Head of caudate nucleus (tissue), 42 donors: ENCODE results near the gene CCT5.
"Not testable (repeated sequence)": the region's sequence is repeated elsewhere in the genome, so short reads cannot be mapped to it uniquely, and the experiment has no call there.

Experiments
- DNase-seq, 42 donors: peaks; one replicate each; pipeline versions ENCODE4 v3.0.0 to v3.0.0-alpha.2; 2020 to 2021; ENCODE audit warnings: mixed read lengths in 7 of 42
- intact Hi-C: fragments of 100-400 bp; cut with DNase I; formaldehyde crosslinking; loops from one replicate; pipeline ENCODE4 v1.15.0; 2022

Gene CCT5

DNA sequence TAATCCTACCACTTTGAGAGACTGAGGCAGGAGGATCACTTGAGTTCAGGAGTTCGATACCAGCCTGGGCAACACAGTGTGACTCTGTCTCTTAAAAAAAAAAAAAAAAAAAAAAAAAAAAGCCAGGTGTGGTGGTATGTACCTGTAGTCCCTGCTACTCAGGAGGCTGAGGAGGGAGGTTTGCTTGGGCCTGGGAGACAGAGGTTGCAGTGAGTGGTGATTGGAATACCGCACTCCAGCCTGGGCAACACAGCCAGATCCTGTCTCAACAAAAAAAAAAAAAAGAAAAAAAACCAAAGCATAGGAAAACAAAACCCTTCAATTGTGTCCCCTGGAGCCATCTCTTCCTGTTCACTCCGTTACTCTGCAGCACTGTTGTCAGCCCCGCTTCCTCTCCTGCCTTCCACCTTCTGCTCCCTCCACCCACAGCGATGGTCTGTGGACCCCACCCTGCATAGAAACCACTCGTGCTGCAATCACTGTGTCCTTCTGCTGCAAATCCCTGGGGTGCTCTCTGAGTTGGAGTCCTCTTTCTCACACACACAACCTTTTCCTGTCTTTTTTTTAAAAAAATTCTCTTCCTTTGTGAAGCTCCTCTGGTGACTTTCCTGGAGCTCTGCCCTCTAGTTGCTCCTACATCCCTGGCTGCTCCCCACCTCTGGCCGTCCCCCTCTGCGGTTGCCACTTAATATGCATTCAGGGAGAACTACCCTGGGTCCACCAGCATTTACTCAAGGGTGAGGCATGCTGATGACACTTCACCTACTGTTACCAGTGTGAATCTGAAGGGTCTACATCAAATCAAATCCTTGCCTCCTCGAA lies 22.2 kb downstream of the CCT5 start:
- DNase-seq = peak in 1 of 42 donors; percentile 9
- intact Hi-C loops = no loop called here

DNA sequence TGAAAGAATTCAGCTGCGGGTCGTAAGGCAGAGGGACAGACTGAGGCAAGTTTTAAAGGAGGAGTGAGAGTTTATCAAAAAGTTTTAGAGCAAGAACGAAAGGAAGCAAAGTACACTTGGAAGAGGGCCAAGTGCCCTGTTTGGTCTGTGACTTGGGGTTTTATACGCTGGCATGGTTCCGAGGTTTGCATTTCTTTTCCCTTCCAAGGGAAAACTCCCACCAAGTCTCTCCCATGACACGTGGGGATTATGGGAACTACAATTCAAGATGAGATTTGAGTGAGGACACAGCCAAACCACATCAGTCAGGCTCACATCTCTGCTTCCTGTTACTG lies 22.8 kb downstream of the CCT5 start:
- peak in 1 of 42 donors; percentile 14 for DNase-seq
- intact Hi-C loops = not testable (repeated sequence)

DNA sequence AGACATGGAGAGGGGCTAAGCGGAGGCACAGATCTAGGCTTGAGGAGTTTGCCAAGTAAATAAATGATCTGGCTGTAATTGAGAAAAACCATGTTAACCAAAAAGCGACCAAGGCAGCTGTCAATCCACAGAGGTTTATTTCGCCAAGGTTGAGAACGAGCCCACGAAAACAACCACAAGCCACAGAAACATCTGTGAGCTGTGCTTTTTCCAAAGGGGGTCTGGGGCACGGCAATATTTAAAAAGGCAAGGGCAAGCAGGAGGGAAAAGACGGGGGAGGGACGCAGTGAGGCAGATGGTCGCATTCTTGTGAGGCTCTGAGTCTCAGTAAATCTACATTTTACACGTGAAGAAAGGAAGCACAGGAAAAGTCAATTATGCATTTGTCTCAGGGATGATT lies 25.4 kb downstream of the CCT5 start:
- intact Hi-C loops = no loop called here
- no peak for DNase-seq

DNA sequence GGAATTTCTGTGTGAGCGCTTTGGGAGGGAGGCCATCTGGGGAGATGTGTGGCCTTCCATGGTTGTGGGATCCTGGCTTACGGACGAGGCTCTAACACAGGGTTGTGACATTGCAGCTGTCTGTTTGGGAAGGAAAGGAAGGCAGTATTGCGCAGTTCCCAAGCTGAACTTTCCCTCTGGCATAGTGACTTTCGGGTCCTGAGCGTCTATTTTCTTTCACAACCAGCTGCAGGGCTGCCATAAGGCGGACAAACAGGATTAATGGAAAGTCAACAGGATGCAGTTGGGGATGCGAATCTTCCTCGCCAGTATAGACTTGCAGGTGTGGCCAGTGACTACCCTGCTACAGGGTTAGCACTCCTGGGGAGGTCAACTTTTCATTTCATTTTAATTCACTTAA lies 25.9 kb downstream of the CCT5 start:
- peak in 1 of 42 donors; percentile 10 for DNase-seq
- intact Hi-C loops = no loop called here

DNA sequence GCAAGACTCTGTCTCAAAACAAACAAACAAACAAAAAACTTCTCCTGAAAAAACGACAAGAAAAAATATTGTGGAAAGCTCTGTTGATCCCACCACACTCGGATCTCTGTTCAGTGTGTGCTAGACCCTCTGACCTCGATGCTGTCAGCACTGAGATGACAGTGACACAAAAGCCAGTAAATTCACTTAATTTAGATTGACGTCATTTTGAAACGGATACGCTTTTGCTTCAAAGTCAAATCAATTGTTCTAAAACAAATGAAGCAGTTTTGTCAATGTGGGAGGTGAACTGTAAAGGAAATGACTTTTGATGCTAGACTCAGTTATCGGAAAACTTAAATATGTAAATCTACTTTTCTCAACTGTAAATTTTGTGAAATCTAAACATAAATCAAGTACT lies 26.6 kb downstream of the CCT5 start:
- intact Hi-C loops = no loop called here
- DNase-seq = no peak

DNA sequence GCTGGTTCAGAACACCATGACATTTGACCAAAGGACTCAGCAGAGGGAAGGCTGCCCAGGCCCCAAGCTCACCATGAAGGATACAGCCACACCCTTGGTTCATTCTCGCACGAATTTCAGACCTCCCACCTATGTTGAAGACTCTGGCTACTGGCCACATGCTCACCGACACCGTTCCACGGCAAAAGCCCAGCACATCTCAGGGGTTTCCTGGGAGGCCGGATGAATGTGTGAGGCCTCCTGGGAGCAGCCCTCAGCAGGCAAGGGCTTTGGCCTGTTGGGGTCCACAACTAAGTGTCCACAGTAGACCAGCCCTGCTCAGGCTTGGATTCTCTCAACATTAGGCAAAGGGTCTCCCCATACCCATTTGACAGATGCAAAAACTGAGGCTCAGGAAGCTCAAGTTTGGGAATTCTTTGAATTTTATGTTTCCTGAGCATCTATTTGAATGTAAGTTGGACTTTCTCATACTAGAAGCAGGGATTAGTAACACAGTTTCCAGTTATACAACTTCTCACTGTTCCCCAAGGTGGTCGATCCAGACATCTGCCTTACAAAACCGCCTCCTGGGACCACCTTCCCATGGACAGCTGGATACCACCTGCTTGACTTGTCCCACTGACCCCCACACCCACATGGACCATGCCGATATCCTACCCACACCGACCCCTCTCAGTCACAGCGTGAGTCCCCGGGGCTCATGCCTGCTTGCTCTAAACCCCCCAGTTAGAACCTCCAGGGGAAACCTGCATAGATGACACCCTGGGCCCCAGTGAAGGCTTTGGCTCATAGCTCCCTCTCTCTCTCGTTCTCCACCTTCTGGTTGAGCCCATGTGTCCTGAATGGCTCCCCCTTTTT lies 27.9 kb downstream of the CCT5 start:
- intact Hi-C loops = no loop called here
- DNase-seq = peak in 1 of 42 donors; percentile 11

DNA sequence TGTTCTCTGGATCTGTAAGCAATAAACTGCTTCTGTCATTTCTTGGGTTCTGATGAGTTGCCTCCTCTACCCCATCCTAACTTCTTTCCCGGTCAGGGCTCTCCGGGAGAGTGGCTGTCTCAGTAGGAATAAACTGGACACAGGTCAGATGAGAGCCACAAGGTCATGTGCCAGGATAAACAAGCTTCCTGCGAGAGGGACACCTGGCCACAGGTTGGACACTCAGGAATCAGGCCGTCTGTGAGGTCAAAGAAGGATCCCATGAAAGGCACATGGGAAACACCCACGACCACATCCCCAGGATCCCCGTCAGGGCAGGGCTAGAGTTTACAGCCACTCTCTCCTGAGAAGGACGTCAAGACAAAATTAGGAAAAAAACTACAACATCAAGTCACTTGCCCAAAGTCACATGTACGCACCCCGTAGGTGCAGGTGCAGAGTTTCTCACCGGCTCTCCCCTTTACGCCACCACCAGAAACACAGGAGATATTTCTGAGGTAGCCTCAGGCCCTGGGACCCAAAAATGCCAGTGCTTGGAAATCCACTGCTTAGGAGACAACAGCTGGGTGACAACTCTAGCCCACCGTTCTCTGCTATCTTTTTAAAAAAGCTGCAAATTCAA lies 28.7 kb downstream of the CCT5 start:
- intact Hi-C loops = no loop called here

DNA sequence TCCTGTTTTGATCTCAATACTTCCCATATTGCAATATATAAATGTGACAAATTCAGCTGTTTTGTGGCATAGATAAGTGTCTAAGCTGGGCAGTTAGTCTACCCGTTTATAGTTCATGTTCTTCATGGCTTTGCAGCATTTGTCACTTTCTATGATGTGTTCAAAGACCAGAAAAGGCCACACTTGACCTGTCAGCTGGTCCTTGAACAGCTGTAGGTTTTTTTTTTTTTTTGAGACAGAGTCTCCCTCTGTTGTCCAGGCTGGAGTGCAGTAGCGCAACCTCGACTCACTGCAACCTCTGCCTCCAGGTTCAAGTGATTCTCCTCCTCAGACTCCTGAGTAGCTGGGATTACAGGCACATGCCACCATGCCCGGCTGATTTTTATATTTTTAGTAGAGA lies 29.2 kb downstream of the CCT5 start:
- intact Hi-C loops = no loop called here
- no peak for DNase-seq

More for the DNA sequence above, 28.7 kb downstream of the CCT5 start:
- DNase-seq = peak in 1 of 42 donors; percentile 14

DNA sequence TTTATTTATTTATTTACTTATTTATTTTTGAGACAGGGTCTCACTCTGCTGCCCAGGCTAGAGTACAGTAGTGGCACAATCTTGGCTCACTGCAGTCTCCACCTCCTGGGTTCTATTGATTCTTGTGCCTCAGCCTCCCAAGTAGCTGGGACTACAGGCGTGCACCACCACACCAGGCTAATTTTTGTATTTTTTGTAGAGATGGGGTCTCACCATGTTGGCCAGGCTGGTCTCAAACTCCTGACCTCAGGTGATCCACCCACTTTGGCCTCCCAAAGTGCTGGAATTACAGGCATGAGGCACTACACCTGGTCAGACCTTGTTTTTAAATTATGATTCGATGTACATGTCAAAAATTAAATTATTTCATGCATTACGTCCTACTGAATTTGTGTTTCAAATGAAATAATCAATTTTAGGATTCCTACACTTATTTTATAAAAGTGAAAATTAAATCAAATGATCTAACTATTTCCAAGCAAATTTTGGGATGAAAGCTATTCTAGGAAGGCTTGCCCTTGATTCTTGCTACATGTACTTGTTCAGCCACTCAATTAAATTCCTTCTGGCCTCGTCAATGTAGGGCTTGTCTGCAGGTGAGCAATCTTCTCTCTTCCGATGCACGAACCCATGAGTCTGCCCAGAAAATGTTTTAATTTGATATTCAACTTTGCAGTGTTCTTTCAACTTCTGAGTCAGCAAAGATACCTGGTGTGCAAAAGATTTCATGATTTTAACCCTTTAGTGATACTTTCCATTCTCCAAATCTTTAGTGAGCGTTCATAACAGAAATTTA lies 30.0 kb downstream of the CCT5 start:
- DNase-seq = peak in 1 of 42 donors; percentile 1
- intact Hi-C loops = loop anchor here (10.0 kb wide), 1 partner anchor 345 kb away; no protein-coding TSS in a partner anchor

DNA sequence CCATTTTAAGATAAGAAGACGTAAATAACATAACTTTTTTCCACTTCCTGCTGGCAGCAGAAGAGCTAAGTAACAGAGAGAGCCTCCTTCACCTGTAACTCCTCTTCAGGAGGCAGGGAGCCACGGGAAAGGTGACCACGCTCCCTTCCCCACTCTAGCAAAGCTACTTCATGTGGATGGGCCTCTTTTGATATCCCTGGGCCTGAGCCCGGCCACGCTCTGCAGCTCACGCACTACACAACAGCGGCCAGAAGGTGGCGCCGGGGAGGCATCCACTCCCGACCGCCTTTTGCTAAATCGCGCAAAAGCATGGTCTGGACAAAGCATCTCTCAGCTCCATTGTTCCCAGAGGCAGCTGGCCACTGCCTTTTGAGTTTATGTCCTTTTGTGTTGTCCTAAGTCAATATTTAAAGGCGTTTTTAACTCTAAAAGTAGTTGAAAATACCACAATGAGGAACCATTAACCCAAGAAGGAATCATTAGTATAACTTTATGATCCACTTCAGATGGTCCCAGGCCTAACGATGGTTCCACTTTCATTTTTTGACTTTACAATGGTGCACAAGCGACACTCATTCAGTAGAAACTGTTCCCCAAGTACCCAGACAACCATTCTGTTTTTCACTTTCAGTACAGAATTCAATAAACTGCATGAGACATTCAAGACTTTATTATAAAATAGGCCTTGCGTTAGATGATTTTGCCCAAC lies 34.0 kb downstream of the CCT5 start:
- DNase-seq = peak; percentile 75 to 95 (median 90)
- intact Hi-C loops = loop anchor here (1.0 to 10.0 kb wide), 2 partner anchors 140 to 341 kb away; no protein-coding TSS in a partner anchor

DNA sequence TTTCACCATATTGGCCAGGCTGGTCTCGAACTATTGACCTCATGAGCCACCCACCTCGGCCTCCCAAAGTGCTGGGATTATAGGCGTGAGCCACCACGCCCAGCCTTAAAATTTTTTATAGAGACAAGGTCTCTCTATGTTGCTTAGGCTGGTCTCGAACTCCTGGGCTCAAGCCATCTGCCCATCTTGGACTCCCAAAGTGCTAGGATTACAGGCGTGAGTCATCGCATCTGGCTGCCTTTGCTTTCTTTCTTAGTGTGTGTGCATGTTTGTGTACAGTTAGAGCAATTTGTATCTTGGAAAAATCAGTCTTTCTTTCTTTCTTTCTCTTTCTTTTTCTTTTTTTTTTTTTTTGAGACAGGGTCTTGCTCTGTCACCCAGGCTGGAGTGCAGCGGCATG lies 35.3 kb downstream of the CCT5 start:
- DNase-seq = peak in 1 of 42 donors; percentile 2
- intact Hi-C loops = loop anchor here (10.0 kb wide), 1 partner anchor 339 kb away; no protein-coding TSS in a partner anchor

DNA sequence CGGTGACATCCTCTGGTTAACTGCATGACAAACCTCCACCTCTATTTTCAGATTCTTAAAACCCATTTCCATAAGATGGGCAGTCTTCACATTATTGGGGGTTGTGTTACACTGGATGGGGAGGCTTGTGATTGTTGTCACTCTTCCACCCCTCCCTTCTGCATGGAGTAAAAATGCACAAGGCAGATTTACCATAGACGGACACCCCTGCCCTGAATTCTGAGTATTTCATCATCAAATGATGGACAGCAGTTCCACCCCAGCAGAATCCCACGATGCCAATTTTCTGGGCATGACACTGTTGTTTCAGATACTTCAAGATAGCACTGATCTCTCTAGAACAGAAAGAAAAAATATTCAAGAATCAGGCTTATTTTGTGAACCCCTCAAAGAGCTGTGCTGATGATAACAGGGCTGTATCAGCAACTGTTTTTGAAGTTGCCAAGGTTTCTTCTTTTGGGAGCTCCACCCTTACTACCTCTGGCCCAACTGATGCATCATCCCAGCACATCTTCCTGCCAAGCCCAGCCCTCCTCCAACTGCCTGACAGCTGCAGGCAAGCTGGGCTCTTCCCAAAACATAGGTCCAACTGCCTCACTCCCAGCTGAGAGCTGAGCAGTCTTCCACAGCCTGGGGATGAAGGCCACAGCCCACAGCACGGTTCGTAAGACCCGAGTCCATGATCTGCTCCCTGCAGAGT lies 36.2 kb downstream of the CCT5 start:
- intact Hi-C loops = loop anchor here (10.0 kb wide), 1 partner anchor 338 kb away; no protein-coding TSS in a partner anchor
- peak in 3 of 42 donors; percentile 10 to 32 (median 12) for DNase-seq

DNA sequence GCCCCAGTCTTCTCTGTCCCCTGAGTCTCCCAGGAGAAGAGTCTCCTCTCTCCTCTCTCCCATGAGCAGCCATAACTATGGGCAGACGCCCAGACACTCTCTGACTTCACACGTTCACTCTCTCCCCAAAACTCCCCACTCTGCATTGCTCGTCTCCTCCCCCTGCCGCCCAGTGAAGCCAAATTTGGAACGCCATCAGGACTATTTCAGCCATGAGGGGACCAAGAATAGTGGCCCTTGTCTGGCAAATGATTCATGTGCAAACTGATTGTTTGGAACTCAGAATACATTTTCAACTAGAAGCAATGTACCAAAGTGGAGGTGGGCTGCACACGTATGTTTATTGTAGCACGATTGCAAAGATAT lies 36.8 kb downstream of the CCT5 start:
- DNase-seq = no peak
- intact Hi-C loops = loop anchor here (10.0 kb wide), 1 partner anchor 338 kb away; no protein-coding TSS in a partner anchor

DNA sequence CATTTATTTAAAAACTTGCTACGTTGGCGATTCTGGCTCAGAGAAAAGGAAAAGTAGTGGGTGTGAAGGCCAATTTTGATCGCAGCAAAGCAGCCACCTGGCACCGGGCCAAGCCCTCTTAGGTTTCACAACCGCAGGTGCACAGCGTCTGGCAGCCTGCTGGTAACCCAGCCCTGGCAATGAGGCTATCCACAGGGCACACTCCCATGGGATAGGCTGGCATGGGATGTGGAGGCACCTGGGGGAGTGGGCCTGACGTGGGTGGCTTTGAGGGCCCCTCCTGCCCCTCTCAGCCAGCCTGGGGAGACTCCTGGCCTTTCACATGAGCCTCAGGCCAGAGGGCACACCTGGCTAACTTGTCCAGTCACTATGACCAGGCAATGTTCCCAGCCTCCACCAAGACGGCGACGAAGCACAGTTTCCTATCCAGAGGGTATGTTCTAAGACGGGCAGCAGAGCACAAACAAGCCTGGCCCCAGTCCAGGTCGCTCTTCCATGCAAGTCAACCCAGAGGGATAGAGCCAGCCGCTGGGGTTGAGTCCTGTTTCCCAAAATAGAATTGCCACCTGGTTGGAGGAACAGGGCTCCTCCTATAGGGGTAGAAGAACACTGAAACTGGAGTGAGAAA lies 38.6 kb downstream of the CCT5 start:
- DNase-seq = peak in 3 of 42 donors; percentile 9 to 53 (median 37)
- intact Hi-C loops = loop anchor here (10.0 kb wide), 1 partner anchor 336 kb away; no protein-coding TSS in a partner anchor

DNA sequence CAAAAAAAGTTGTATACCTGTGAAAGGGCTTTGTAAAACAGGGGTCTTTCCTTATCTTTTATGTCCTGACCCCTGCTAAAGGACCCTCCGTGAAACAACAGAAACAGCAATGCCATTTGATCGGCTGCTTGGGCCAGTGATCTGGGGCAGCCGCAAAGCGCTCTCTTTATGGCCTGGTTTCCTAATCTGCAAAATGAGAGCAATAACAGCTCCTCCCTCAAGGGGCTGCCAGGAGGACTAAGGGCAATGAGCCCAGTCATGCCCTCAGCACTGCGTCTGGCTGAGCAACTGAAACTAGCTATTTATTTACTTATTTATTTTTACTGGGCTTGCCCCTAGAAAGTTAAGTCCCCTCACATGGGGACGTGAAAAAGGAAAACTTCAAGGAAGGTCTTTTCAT lies 39.3 kb downstream of the CCT5 start:
- DNase-seq = peak in 11 of 42 donors; percentile 14 to 54 (median 30)

DNA sequence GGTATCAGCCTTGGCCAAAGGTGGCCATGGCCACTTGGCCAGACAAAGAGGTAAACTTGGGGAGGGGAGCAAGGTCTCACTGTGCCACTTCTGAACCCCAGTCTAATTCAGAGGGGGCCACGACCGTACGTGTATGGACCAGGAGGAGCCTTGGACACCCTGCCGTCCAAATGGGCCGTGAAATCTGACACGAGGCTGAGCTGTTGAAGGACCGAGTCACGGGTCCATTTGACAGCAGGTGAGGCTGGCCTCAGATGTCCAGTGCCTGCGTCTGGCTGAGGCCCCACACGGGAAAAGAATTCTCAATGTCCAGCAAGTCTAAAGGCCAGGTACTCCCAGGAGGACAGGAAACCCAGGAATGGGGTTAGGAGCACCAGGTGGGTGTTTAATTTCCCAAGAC lies 39.9 kb downstream of the CCT5 start:
- intact Hi-C loops = loop anchor here (10.0 kb wide), 1 partner anchor 335 kb away; no protein-coding TSS in a partner anchor
- no peak for DNase-seq

More for the DNA sequence above, 39.3 kb downstream of the CCT5 start:
- intact Hi-C loops = loop anchor here (10.0 kb wide), 1 partner anchor 335 kb away; no protein-coding TSS in a partner anchor

DNA sequence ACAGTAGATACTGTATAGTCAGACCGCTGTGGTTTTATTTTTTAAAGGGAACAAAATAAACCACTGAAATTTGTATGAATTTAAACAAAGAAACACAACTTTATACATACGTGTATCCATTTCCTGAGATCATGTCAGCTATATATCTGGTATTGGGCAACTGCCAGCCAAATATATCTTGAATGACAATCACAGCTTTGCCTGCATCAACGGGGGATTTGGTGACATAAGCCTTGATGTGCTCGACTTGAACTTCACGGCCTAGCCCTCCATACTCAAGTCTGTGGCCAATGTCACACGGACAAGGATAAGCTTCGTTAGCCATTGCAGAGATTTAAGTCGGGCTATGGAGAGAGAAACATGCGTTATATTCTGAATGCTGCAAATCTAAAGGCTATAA lies 40.4 kb downstream of the CCT5 start:
- DNase-seq = no peak
- intact Hi-C loops = no loop called here
